ENCODE data around the gene ANO7. TPM values are rescaled to one million over a fixed set of nuclear protein-coding genes. Genes with fewer than 3 reads are reported as not detected.

ANO7 gene
- total and polyA plus RNA-seq, 11 donors: 0.67 to 3.0 (median 1.1) TPM

GRCh38 chr2:241271706-241272302 lies 83.3 kb downstream of the ANO7 start:
- Histone ChIP-seq H3K36me3 (peaks cover 0 to 23% (median 14%) of the 10 kb centered on the region in 9 donors), H3K27ac (peak overlapping the region; percentile 57 to 97 (median 93)), H3K4me1 (peaks cover 0 to 49% (median 37%) of the 10 kb centered on the region in 12 donors), H3K27me3 (no peaks in the 10 kb centered on the region), H3K9me3 (peaks cover 0 to 9% (median 0%) of the 10 kb centered on the region in 12 donors), H3K4me3 (peak overlapping the region; percentile 61 to 98 (median 92))
- no peak for TF ChIP-seq CTCF (IDR thresholded peaks at IDR 0.05)
- no peak for TF ChIP-seq POLR2A (IDR thresholded peaks at IDR 0.05)
- 0 to 1% (median 0%) methylated on average over 16 to 37 of the region's 37 CpGs for WGBS, 4 donors
- ATAC-seq (peak; percentile 85 to 91 (median 90)), DNase-seq (peak; percentile 85 to 91 (median 87))
- intact Hi-C loops (cut with DNase I): loop anchor here in 8 of 10 donors (1.0 to 5.0 kb wide), 5 partner anchors 35 to 85 kb away; partner anchors contain the start of genes HDLBP (in 7 of the 8), SEPTIN2 (in 7 of the 8) and FARP2 (in 1 of the 8)

- DNase-seq (peak; percentile 80 to 87 (median 82)), ATAC-seq (peak; percentile 63 to 89 (median 88))
- WGBS, 4 donors: 0 to 2% (median 1%) methylated on average over 12 to 102 of the region's 102 CpGs
- Histone ChIP-seq H3K4me1 (peaks cover 0 to 47% (median 37%) of the 10 kb centered on the region in 12 donors), H3K4me3 (peak overlapping the region; percentile 61 to 98 (median 92)), H3K9me3 (peaks cover 0 to 9% (median 0%) of the 10 kb centered on the region in 12 donors), H3K36me3 (peaks cover 0 to 15% (median 8%) of the 10 kb centered on the region in 9 donors), H3K27me3 (no peaks in the 10 kb centered on the region), H3K27ac (peak overlapping the region; percentile 57 to 97 (median 93))
- intact Hi-C loops (cut with DNase I): loop anchor here in 8 of 10 donors (1.0 to 5.0 kb wide), 5 partner anchors 35 to 85 kb away; partner anchors contain the start of genes HDLBP (in 7 of the 8), SEPTIN2 (in 7 of the 8) and FARP2 (in 1 of the 8)
- TF ChIP-seq POLR2A (IDR thresholded peaks at IDR 0.05) (peak in 1 of 2 donors; percentile 34), CTCF (IDR thresholded peaks at IDR 0.05) (peak in 1 of 12 donors; percentile 4)
These were observed 84.1 kb downstream of the ANO7 start for GRCh38 chr2:241272303-241273209.

- ATAC-seq: peak in 2 of 4 donors; percentile 4
- WGBS, 4 donors: 52 to 64% (median 55%) methylated on average over 21 of the region's 21 CpGs
- H3K27me3 ChIP-seq: no peaks in the 10 kb centered on the region
- H3K27ac ChIP-seq: peak overlapping the region; percentile 57 to 97 (median 93)
- peaks cover 0 to 7% (median 0%) of the 10 kb centered on the region in 9 donors for H3K36me3 ChIP-seq
- DNase-seq: no peak
- H3K4me3 ChIP-seq: peak overlapping the region; percentile 61 to 98 (median 92)
- H3K4me1 ChIP-seq: peaks cover 0 to 41% (median 34%) of the 10 kb centered on the region in 12 donors
- peaks cover 0 to 9% (median 0%) of the 10 kb centered on the region in 12 donors for H3K9me3 ChIP-seq
- peak in 1 of 12 donors; percentile 10 for TF ChIP-seq CTCF (IDR thresholded peaks at IDR 0.05)
- TF ChIP-seq POLR2A (IDR thresholded peaks at IDR 0.05): no peak
- intact Hi-C loops (cut with DNase I): loop anchor here in 8 of 10 donors (1.0 to 5.0 kb wide), 5 partner anchors 34 to 84 kb away; partner anchors contain the start of genes HDLBP (in 5 of the 8), SEPTIN2 (in 5 of the 8) and FARP2 (in 1 of the 8)
These were observed 84.9 kb downstream of the ANO7 start for GRCh38 chr2:241273210-241274020.
